ENCODE results near the gene SCG5.

DNA sequence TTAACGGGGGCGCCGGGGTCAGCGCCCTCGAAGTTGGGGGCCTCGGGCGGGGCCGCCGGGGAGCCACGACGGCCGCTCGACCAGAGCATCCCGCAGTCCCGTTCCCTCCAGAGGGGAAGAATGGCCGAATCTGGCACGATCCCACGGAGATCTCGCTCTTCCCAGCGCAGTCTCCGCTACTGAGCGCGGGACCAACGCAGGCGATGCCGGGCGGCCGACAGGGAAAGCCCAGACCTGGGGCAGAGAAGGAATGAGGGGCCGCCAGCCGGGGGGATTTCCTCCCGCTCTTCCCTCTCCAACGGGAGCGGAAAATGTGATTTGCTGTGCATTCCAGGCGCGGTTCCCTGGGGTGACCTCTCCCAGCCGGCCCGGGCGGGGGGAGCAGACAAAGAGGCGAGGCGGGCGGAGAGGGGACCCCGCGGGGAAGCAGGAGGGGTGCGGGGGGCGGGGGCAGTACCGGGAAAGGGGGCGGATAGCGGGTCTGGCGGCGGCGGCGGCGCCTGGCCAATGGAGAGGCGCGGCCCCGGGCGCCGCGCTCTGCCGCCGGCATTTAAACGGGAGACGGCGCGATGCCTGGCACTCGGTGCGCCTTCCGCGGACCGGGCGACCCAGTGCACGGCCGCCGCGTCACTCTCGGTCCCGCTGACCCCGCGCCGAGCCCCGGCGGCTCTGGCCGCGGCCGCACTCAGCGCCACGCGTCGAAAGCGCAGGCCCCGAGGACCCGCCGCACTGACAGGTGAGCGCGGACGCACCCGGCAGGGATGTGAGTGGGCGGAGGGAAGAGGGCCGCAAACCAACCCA, 76.1 kb downstream of the SCG5 start, which contains the start of gene GREM1:
- TF ChIP-seq CTCF (IDR thresholded peaks at IDR 0.05) (no peak), EZH2 (IDR thresholded peaks at IDR 0.05; ENCODE audit: borderline replicate concordance, insufficient read depth, low read depth, low read length, poor library complexity, severe bottlenecking) (no peak)
